ENCODE measurements around the gene ASIC4. TPM values are rescaled to one million over a fixed set of nuclear protein-coding genes. Genes with fewer than 3 reads are reported as not detected.

ASIC4 gene
- total RNA-seq, 1 experiment from 2014 or later = 0.11 TPM

DNA sequence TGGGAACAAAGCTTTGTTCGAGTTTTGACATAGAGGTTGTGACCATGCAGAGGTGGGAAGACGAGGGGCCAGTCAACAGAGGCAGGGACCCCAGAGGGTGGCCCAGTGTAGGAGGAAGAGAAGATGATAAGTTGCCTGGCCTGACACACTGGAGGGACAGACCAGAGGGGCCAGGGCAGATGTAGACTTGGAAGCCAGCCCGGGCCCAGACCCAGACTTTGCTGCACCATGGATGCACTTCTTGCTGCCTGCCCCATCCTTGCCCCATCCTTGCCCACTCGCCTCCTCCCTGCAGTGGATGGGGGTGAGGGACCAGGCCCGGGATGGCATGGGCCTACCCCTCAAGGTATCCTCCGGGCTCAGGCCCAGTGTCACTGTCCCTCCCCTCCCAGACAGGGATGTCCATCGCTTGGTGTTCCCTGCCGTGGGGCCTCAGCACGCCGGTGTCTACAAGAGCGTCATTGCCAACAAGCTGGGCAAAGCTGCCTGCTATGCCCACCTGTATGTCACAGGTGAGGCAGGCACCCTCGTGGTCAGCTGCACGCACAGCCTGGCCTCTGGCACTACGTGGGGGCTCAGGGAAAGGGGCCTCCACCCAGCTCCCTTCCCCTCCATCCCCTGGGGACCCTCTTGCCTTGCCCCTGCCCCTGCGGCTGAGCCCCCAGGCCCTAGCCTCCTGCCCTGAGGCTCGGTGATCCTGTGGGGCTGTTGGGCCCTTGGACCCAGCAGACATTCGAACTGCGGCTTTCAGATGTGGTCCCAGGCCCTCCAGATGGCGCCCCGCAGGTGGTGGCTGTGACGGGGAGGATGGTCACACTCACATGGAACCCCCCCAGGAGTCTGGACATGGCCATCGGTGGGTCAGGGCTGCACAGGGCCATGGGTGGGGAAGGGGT, 42.6 kb upstream of the ASIC4 start:
- DNase-seq (no peak), ATAC-seq (no peak)
- H3K27ac ChIP-seq (ENCODE audit: low read length) = no peak overlapping the region
- ChIA-PET CTCF (no interaction called here), POLR2A (ENCODE audit: unreplicated experiment) (no interaction called here)
- H3K9me2 ChIP-seq (replicated peaks; ENCODE audit: low read length) = no peaks in the 10 kb centered on the region
- H3K4me3 ChIP-seq (ENCODE audit: low read length) = no peak overlapping the region
- no peaks in the 10 kb centered on the region for H4K20me1 ChIP-seq (ENCODE audit: low read length)
- no peaks in the 10 kb centered on the region for H3K9me3 ChIP-seq (ENCODE audit: low read length)
- H3K9ac ChIP-seq (ENCODE audit: low read length) = no peak overlapping the region
- H3K4me2 ChIP-seq (ENCODE audit: low read length) = no peak overlapping the region
- peaks cover 15% of the 10 kb centered on the region; the same call in 1 of the 2 replicates for H3K4me1 ChIP-seq (ENCODE audit: insufficient read depth, low read length)
- BruUV-seq (replicated peaks) = no TSS peak
- no peak overlapping the region for H2AFZ ChIP-seq (ENCODE audit: low read length)
- H3K27me3 ChIP-seq (ENCODE audit: low read length) = no peaks in the 10 kb centered on the region
- H3K79me2 ChIP-seq (ENCODE audit: low read length) = no peaks in the 10 kb centered on the region
- H3K36me3 ChIP-seq (ENCODE audit: low read depth, low read length) = no peaks in the 10 kb centered on the region
- intact Hi-C loops (cut with micrococcal nuclease) = no loop called here
- H3F3A ChIP-seq (ENCODE audit: low read length, unreplicated experiment) = no peaks in the 10 kb centered on the region
- TF ChIP-seq EZH2phosphoT487 (IDR thresholded peaks at IDR 0.05; ENCODE audit: borderline replicate concordance, low read length) = no peak

DNA sequence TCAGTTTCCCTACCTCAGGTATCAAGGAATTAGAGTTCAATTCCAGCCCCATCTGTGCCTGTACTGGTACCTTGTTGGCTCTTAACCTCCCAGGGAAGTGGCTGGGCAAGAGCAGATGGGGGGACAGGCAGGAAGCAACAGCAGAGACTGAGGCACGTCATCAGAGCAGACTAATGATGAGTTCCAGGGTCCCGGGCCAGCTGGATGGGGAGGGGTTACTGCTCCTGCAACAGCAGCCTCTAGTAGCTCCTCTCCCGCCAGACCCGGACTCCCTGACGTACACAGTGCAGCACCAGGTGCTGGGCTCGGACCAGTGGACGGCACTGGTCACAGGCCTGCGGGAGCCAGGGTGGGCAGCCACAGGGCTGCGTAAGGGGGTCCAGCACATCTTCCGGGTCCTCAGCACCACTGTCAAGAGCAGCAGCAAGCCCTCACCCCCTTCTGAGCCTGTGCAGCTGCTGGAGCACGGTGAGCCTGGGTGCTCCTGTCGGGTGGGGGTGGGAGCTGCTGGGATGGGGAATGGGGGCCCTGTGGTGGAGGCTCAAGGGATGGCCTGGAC, 41.6 kb upstream of the ASIC4 start:
- Histone ChIP-seq H3K27ac (ENCODE audit: low read length) (no peak overlapping the region), H3K36me3 (ENCODE audit: low read depth, low read length) (no peaks in the 10 kb centered on the region), H3K4me2 (ENCODE audit: low read length) (no peak overlapping the region), H3K27me3 (ENCODE audit: low read length) (no peaks in the 10 kb centered on the region), H3K79me2 (ENCODE audit: low read length) (no peaks in the 10 kb centered on the region), H2AFZ (ENCODE audit: low read length) (no peak overlapping the region), H4K20me1 (ENCODE audit: low read length) (no peaks in the 10 kb centered on the region), H3K4me3 (ENCODE audit: low read length) (no peak overlapping the region), H3K9ac (ENCODE audit: low read length) (no peak overlapping the region), H3F3A (ENCODE audit: low read length, unreplicated experiment) (no peaks in the 10 kb centered on the region), H3K4me1 (ENCODE audit: insufficient read depth, low read length) (peaks cover 10% of the 10 kb centered on the region; the same call in 1 of the 2 replicates), H3K9me2 (replicated peaks; ENCODE audit: low read length) (no peaks in the 10 kb centered on the region), H3K9me3 (ENCODE audit: low read length) (no peaks in the 10 kb centered on the region)
- TF ChIP-seq CTCF (conservative IDR thresholded peaks at IDR 0.05; ENCODE audit: low read depth, low read length) (no peak), EZH2phosphoT487 (IDR thresholded peaks at IDR 0.05; ENCODE audit: borderline replicate concordance, low read length) (no peak), EZH2 (IDR thresholded peaks at IDR 0.05; ENCODE audit: low read length, unreplicated experiment) (no peak)
- DNase-seq (no peak), ATAC-seq (no peak)
- CTCF ChIA-PET = no interaction called here
- BruUV-seq (replicated peaks) = no TSS peak
- intact Hi-C loops (cut with micrococcal nuclease) = no loop called here
- POLR2A ChIA-PET (ENCODE audit: unreplicated experiment) = no interaction called here

DNA sequence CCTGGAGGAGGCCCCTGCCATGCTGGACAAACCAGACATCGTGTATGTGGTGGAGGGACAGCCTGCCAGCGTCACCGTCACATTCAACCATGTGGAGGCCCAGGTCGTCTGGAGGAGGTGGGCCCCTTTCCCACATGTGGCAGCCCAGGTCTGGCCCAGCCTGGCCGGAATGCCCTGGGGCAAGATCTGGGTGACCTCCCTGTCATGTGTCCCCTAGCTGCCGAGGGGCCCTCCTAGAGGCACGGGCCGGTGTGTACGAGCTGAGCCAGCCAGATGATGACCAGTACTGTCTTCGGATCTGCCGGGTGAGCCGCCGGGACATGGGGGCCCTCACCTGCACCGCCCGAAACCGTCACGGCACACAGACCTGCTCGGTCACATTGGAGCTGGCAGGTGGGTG, 40.8 kb upstream of the ASIC4 start:
- Histone ChIP-seq H3K9ac (ENCODE audit: low read length) (no peak overlapping the region), H2AFZ (ENCODE audit: low read length) (no peak overlapping the region), H4K20me1 (ENCODE audit: low read length) (no peaks in the 10 kb centered on the region), H3K4me1 (ENCODE audit: insufficient read depth, low read length) (peaks cover 9% of the 10 kb centered on the region; the same call in 1 of the 2 replicates), H3K9me3 (ENCODE audit: low read length) (no peaks in the 10 kb centered on the region), H3K4me2 (ENCODE audit: low read length) (no peak overlapping the region), H3F3A (ENCODE audit: low read length, unreplicated experiment) (no peaks in the 10 kb centered on the region), H3K36me3 (ENCODE audit: low read depth, low read length) (no peaks in the 10 kb centered on the region), H3K4me3 (ENCODE audit: low read length) (no peak overlapping the region), H3K9me2 (replicated peaks; ENCODE audit: low read length) (no peaks in the 10 kb centered on the region), H3K27me3 (ENCODE audit: low read length) (no peaks in the 10 kb centered on the region), H3K79me2 (ENCODE audit: low read length) (no peaks in the 10 kb centered on the region), H3K27ac (ENCODE audit: low read length) (no peak overlapping the region)
- ChIA-PET POLR2A (ENCODE audit: unreplicated experiment) (no interaction called here), CTCF (no interaction called here)
- TF ChIP-seq EZH2 (IDR thresholded peaks at IDR 0.05; ENCODE audit: low read length, unreplicated experiment) (no peak), EZH2phosphoT487 (IDR thresholded peaks at IDR 0.05; ENCODE audit: borderline replicate concordance, low read length) (no peak), CTCF (conservative IDR thresholded peaks at IDR 0.05; ENCODE audit: low read depth, low read length) (no peak)
- DNase-seq (no peak), ATAC-seq (no peak)
- no TSS peak for BruUV-seq (replicated peaks)
- intact Hi-C loops (cut with micrococcal nuclease) = no loop called here

Data from PC-3 (cell line).